ENCODE results near the gene ANKRD22.
"Not testable (repeated sequence)": the region's sequence is repeated elsewhere in the genome, so short reads cannot be mapped to it uniquely, and the experiment has no call there.

ANKRD22 gene

GRCh38 chr10:88851706-88852105 is at the start of gene ANKRD22:
Gene ANKRD22 (minus strand): TSS chr10:88851844. CDS start chr10:88851607, 237 bp downstream.
- no peak for DNase-seq

GRCh38 chr10:88899886-88900285 is 48.2 kb upstream of the ANKRD22 start:
- DNase-seq = no peak

- DNase-seq = no peak
Measured at GRCh38 chr10:88898727-88899126, 47.1 kb upstream of the ANKRD22 start.

GRCh38 chr10:88896994-88897853 is 45.6 kb upstream of the ANKRD22 start:
- no peak for DNase-seq

GRCh38 chr10:88896372-88896993 is 44.8 kb upstream of the ANKRD22 start:
- DNase-seq = no peak

GRCh38 chr10:88895250-88895649 is 43.6 kb upstream of the ANKRD22 start:
- no peak for DNase-seq

GRCh38 chr10:88893611-88894010 is 42.0 kb upstream of the ANKRD22 start:
- DNase-seq = no peak

- DNase-seq = no peak
Measured at GRCh38 chr10:88892222-88892967, 40.8 kb upstream of the ANKRD22 start.

GRCh38 chr10:88890681-88891381 is 39.2 kb upstream of the ANKRD22 start:
- no peak for DNase-seq

- DNase-seq = no peak
Measured at GRCh38 chr10:88889559-88890337, 38.1 kb upstream of the ANKRD22 start.

GRCh38 chr10:88888810-88889445 is 37.3 kb upstream of the ANKRD22 start:
- no peak for DNase-seq

GRCh38 chr10:88886557-88886956 is 34.9 kb upstream of the ANKRD22 start:
- DNase-seq = no peak

GRCh38 chr10:88883448-88883809 is 31.8 kb upstream of the ANKRD22 start:
- no peak for DNase-seq

GRCh38 chr10:88882646-88883447 is 31.2 kb upstream of the ANKRD22 start:
- DNase-seq = not testable (repeated sequence)

- DNase-seq = no peak
Measured at GRCh38 chr10:88881922-88882645, 30.4 kb upstream of the ANKRD22 start.

- no peak for DNase-seq
Measured at GRCh38 chr10:88881320-88881719, 29.7 kb upstream of the ANKRD22 start.

- DNase-seq = peak; percentile 47
Measured at GRCh38 chr10:88880282-88881076, 28.8 kb upstream of the ANKRD22 start.

GRCh38 chr10:88879534-88880281 is 28.1 kb upstream of the ANKRD22 start, which contains the start of gene STAMBPL1:
Gene STAMBPL1 (plus strand): TSS chr10:88880245. CDS start chr10:88901709, 21,464 bp downstream.
- DNase-seq = peak; percentile 39
